ENCODE data around the gene PLAC9.

DNA sequence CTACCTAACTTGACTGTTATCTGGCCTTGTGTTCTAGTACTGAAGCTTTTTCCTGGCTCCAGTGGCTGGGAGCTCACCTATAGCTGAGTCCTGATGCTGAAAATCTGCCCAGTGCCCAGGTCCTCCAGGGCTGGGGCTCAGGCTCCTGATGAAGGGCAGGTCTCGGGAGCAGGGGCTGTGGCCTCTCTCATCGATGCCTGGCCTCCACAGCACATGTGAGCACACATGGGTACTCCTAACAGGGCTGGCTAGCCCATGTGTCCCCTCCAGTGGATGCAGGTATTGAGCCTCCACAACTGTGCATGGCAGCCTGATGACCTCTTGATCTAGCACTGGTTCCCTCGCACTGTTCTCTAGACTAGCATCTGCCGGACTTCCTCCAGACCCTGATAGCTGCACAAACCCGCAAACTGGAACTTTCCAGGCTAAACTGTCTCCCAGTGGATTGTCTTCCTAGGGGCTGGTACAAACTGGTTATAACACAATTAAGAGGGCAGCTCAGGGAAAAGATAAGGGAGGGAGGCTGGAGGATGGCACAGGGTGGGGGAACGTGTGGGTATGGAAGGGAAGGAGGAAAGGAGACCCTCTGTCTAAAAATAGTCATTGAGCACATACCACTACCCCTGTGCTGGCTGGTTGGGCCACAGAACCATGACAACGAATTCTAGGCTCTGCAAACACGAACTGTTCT lies 35.1 kb downstream of the PLAC9 start:
- no peak for TF ChIP-seq POLR2A (IDR thresholded peaks at IDR 0.05)
- TF ChIP-seq, protein P1, sequence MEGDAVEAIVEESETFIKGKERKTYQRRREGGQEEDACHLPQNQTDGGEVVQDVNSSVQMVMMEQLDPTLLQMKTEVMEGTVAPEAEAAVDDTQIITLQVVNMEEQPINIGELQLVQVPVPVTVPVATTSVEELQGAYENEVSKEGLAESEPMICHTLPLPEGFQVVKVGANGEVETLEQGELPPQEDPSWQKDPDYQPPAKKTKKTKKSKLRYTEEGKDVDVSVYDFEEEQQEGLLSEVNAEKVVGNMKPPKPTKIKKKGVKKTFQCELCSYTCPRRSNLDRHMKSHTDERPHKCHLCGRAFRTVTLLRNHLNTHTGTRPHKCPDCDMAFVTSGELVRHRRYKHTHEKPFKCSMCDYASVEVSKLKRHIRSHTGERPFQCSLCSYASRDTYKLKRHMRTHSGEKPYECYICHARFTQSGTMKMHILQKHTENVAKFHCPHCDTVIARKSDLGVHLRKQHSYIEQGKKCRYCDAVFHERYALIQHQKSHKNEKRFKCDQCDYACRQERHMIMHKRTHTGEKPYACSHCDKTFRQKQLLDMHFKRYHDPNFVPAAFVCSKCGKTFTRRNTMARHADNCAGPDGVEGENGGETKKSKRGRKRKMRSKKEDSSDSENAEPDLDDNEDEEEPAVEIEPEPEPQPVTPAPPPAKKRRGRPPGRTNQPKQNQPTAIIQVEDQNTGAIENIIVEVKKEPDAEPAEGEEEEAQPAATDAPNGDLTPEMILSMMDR (IDR thresholded peaks at IDR 0.05), result no peak
- no peak for TF ChIP-seq EP300 (IDR thresholded peaks at IDR 0.05; ENCODE audit: low read depth)
- no peak for TF ChIP-seq POLR2AphosphoS5 (IDR thresholded peaks at IDR 0.05)

Data from transverse colon (tissue), 4 donors.